Esophagus squamous epithelium (tissue), 5 donors: ENCODE results near the gene IARS1. TPM values are rescaled to one million over a fixed set of nuclear protein-coding genes. Genes with fewer than 3 reads are reported as not detected.
A peak's percentile ranks its signal among the peaks of the same experiment; 100 is the strongest.

Source experiments
- DNase-seq: peaks from one replicate; lab custom pipeline; 2025; lab: John Stamatoyannopoulos, UW
- H3K27ac ChIP-seq, 4 donors: fragments of 200-600 bp; sonication (generic); one replicate each; pipeline ENCODE4 v1.5.1; 2016 to 2019; ENCODE audit warnings: mild to moderate bottlenecking in 1 of 4
- H3K27me3 ChIP-seq, 4 donors: fragments of 200-600 bp; sonication (generic); 1 replicate in 3 of 4; 2 replicates in 1 of 4; pipeline versions ENCODE4 v1.5.1 to v1.6.0; 2017 to 2021; ENCODE audit warnings: antibody characterized with exemption in 1 of 4
- H3K36me3 ChIP-seq, 3 donors: fragments of 200-600 bp; sonication (generic); one replicate each; pipeline ENCODE4 v1.5.1; 2016 to 2019
- H3K4me1 ChIP-seq, 3 donors: fragments of 200-600 bp; sonication (generic); one replicate each; pipeline ENCODE4 v1.5.1; 2017 to 2019
- H3K4me3 ChIP-seq, 4 donors: fragments of 200-600 bp; sonication (generic); 1 replicate in 3 of 4; 2 replicates in 1 of 4; pipeline ENCODE4 v1.5.1; 2016 to 2019; ENCODE audit warnings: mild to moderate bottlenecking in 2 of 4, moderate library complexity in 1 of 4
- H3K9me3 ChIP-seq, 3 donors: fragments of 200-600 bp; sonication (generic); one replicate each; pipeline ENCODE4 v1.5.1; 2016 to 2019
- CTCF ChIP-seq, 6 experiments: fragments of 450-650 bp in 4 of 6; fragments of 200-600 bp in 2 of 6; sonication (generic) in 2 of 6; IDR thresholded peaks; one replicate each; pipeline ENCODE4 v1.5.1; 2016 to 2019; ENCODE audit warnings: antibody characterized with exemption in 6 of 6, mild to moderate bottlenecking in 4 of 6, moderate library complexity in 4 of 6
- POLR2A ChIP-seq, 4 donors: fragments of 450-650 bp; IDR thresholded peaks; one replicate each; pipeline ENCODE4 v1.6.1; 2017; ENCODE audit warnings: antibody characterized with exemption in 4 of 4, mild to moderate bottlenecking in 4 of 4, moderate library complexity in 3 of 4
- WGBS, 2 donors: methylation state at CpG; one replicate each; pipeline ENCODE4 v1.1.5; 2018; 5-methylcytosine and 5-hydroxymethylcytosine counted together
- intact Hi-C: fragments of 100-400 bp; cut with DNase I; formaldehyde crosslinking; loops from one replicate; pipeline ENCODE4 v1.15.0; 2022
- total RNA-seq, 4 donors: library from RNA; depleted of rRNA; stranded (reverse); fragments of >200 nt; gene quantifications; one replicate each; pipeline ENCODE4 v1.1.0, GENCODE V29; 2016
- donor health status: DM: yes; HTN: yes; CAD: no.

The IARS1 gene
- total RNA-seq, 4 donors from 2014 or later = 56.8 to 136 (median 91.2) TPM

DNA sequence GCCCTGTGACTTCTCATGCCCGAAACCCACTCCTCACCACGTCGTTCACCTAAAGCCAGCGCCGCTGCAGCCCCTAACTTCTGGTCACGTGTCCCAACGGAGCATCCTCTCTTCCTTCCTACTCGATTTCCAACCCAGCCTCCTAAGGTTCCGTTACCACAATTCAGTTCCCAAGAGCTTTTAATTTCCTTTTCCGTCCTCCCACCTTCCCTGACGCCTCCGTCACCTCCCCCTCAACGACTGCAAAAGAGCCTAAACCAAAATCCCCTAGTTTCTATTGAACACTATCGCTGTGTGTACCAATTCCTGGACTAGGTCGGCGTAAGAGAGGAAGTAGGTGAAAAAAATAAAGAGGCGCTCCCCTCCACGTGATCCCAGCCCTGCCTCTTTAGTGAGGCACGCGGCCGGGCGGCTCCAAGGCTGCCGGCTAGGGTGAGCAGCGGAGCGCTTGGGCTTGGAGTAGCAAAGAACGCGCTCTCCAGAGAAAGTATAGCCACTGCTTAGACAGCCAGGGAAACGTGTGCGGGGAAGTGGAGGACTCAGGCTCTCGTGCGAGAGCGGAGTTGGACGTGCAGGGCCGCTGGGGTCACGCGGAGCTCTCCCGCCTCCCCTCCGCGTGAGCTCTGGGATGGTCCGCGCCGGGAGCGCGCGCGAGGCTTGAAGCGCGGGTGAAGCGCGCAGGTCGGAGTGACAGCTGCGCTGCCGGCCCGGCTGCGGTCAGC, 31.9 kb upstream of the IARS1 start, which contains the start of the genes CENPP and NOL8:
TSS of gene CENPP (plus strand) at position 685 of the 722 bp plus-strand sequence.
TSS of gene NOL8 (minus strand) at position 82 of the 722 bp plus-strand sequence. CDS start 1,189 bp downstream, outside the sequence.
- H3K9me3 ChIP-seq = no peaks in the 10 kb centered on the region
- peaks cover 15 to 38% (median 15%) of the 10 kb centered on the region in 3 donors for H3K4me1 ChIP-seq
- intact Hi-C loops = no loop called here
- DNase-seq = peak; percentile 36
- 0 to 1% methylated on average over 13 to 21 of the region's 55 CpGs for WGBS, 2 donors
- H3K27me3 ChIP-seq = no peaks in the 10 kb centered on the region
- peaks cover 3 to 29% (median 7%) of the 10 kb centered on the region in 3 donors for H3K36me3 ChIP-seq
- peak within 1 kb of the TSS; percentile 68 to 88 (median 76) for H3K4me3 ChIP-seq
- peak within 1 kb of the TSS; percentile 90 to 98 (median 94) for H3K27ac ChIP-seq
- peak in 2 of 4 donors; percentile 35 to 46 for TF ChIP-seq POLR2A (IDR thresholded peaks at IDR 0.05)
- no peak for TF ChIP-seq CTCF (IDR thresholded peaks at IDR 0.05)

GRCh38 chr9:92324889-92325268, 31.4 kb upstream of the IARS1 start:
- 0 to 1% methylated on average over 9 to 12 of the region's 12 CpGs for WGBS, 2 donors
- no peak for TF ChIP-seq CTCF (IDR thresholded peaks at IDR 0.05)
- H3K27me3 ChIP-seq = no peaks in the 10 kb centered on the region
- no peaks in the 10 kb centered on the region for H3K9me3 ChIP-seq
- no peak for DNase-seq
- H3K4me1 ChIP-seq = peaks cover 15 to 38% (median 15%) of the 10 kb centered on the region in 3 donors
- peaks cover 6 to 34% (median 7%) of the 10 kb centered on the region in 3 donors for H3K36me3 ChIP-seq
- intact Hi-C loops = no loop called here
- H3K27ac ChIP-seq = peak overlapping the region; percentile 90 to 98 (median 94)
- peak overlapping the region; percentile 68 to 88 (median 76) for H3K4me3 ChIP-seq

DNA sequence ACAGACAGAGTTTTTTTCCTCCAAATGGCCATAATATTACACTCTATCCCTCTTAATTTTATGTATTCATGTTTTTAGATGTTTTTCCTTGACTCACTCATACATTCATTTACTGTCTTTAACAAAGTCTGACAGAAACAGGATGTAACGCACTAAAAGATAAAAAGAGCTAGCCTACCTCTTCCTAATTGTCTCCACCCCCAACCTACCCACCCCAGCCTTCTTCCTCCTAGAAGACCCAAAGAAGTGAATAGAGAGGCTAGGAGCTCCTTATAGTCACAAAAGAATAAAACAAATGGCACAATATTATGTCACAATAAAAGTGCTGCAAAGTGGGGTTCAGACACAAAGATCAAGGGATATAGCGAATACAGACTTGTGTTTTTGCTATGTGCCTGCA, 30.9 kb upstream of the IARS1 start:
- Histone ChIP-seq H3K27ac (peak overlapping the region in 3 of 4 donors; percentile 90 to 98 (median 92)), H3K4me1 (peaks cover 15 to 38% (median 15%) of the 10 kb centered on the region in 3 donors), H3K27me3 (no peaks in the 10 kb centered on the region), H3K9me3 (no peaks in the 10 kb centered on the region), H3K4me3 (peak overlapping the region; percentile 68 to 88 (median 76)), H3K36me3 (peaks cover 7 to 39% (median 9%) of the 10 kb centered on the region in 3 donors)
- DNase-seq = no peak
- no peak for TF ChIP-seq POLR2A (IDR thresholded peaks at IDR 0.05)
- no peak for TF ChIP-seq CTCF (IDR thresholded peaks at IDR 0.05)
- WGBS, 2 donors = 3 to 18% methylated on average over 2 of the region's 2 CpGs
- intact Hi-C loops = no loop called here

GRCh38 chr9:92315456-92315855, 22.0 kb upstream of the IARS1 start:
- peaks cover 0 to 17% (median 0%) of the 10 kb centered on the region in 3 donors for H3K4me1 ChIP-seq
- no peak for DNase-seq
- TF ChIP-seq CTCF (IDR thresholded peaks at IDR 0.05) = no peak
- TF ChIP-seq POLR2A (IDR thresholded peaks at IDR 0.05) = no peak
- no peak overlapping the region for H3K4me3 ChIP-seq
- H3K27me3 ChIP-seq = no peaks in the 10 kb centered on the region
- H3K36me3 ChIP-seq = peaks cover 11 to 87% (median 37%) of the 10 kb centered on the region in 3 donors
- no peak overlapping the region for H3K27ac ChIP-seq
- 84 to 87% methylated on average over 5 of the region's 5 CpGs for WGBS, 2 donors
- intact Hi-C loops = no loop called here
- H3K9me3 ChIP-seq = no peaks in the 10 kb centered on the region

DNA sequence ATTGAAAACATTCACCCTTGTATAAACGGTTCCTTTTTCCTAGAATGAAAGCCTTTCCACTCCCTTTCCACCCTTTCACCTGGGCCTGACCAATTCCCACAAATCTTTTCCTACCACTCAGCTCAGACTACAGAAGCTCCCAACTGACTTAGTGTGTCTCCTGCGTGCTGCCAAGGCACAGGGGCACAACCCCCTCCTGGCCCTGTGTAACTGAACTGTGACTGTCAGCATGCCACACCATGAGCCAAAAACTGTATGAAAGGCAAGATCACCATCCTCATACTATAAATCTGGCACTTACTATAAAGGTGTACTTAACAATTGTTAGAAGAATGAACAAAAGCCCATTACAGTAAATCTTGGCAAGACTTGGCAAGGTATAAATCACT, 20.1 kb upstream of the IARS1 start:
- WGBS, 2 donors = 44 to 60% methylated on average over 2 of the region's 2 CpGs
- no peaks in the 10 kb centered on the region for H3K9me3 ChIP-seq
- H3K36me3 ChIP-seq = peaks cover 11 to 87% (median 41%) of the 10 kb centered on the region in 3 donors
- H3K4me3 ChIP-seq = no peak overlapping the region
- DNase-seq = no peak
- H3K27me3 ChIP-seq = no peaks in the 10 kb centered on the region
- TF ChIP-seq POLR2A (IDR thresholded peaks at IDR 0.05) (no peak), CTCF (IDR thresholded peaks at IDR 0.05) (no peak)
- H3K4me1 ChIP-seq = peaks cover 0 to 17% (median 0%) of the 10 kb centered on the region in 3 donors
- intact Hi-C loops = no loop called here
- H3K27ac ChIP-seq = no peak overlapping the region
